HCT116 (cell line): ENCODE measurements around the gene CDKL4.

ENCODE experiments used
- ATF3 ChIP-seq: IDR thresholded peaks from 2 replicates; pipeline ENCODE4 v1.6.1; 2012
- CTCF ChIP-seq, 3 experiments: fragments of 200-600 bp in 1 of 3; sonication (generic) in 1 of 3; IDR thresholded peaks in 2 of 3; conservative IDR thresholded peaks in 1 of 3; 2 replicates each; pipeline ENCODE4 v1.5.1; 2012 to 2017; ENCODE audit warnings: low read depth in 2 of 3, low read length in 2 of 3, antibody characterized with exemption in 1 of 3, borderline replicate concordance in 1 of 3, control low read depth in 1 of 3, mild to moderate bottlenecking in 1 of 3, mixed read lengths in 1 of 3, mixed run types in 1 of 3, moderate library complexity in 1 of 3; ENCODE audit not compliant: insufficient read depth in 1 of 3
- EGR1 ChIP-seq: IDR thresholded peaks from 2 replicates; pipeline ENCODE4 v1.6.1; 2012; ENCODE audit warnings: low read depth
- EZH2 ChIP-seq: fragments of 200-600 bp; sonication (generic); IDR thresholded peaks from 2 replicates; pipeline ENCODE4 v1.6.1; 2017; ENCODE audit warnings: antibody characterized with exemption, mixed run types
- POLR2A ChIP-seq: IDR thresholded peaks from 2 replicates; pipeline ENCODE4 v1.7.0; 2011; ENCODE audit warnings: borderline replicate concordance; ENCODE audit not compliant: insufficient read depth, insufficient read length; ENCODE audit errors: extremely low read depth
- REST ChIP-seq: IDR thresholded peaks from 2 replicates; pipeline ENCODE4 v1.6.1; 2012; ENCODE audit warnings: low read depth
- YY1 ChIP-seq: IDR thresholded peaks from 2 replicates; pipeline ENCODE4 v1.6.1; 2011; ENCODE audit warnings: low read length, low read depth, moderate library complexity, mild to moderate bottlenecking; ENCODE audit not compliant: insufficient replicate concordance; ENCODE audit errors: extremely low read depth

- TF ChIP-seq POLR2A (no peak), ATF3 (no peak), CTCF (IDR thresholded peaks at IDR 0.05 in 2 of 3, conservative IDR thresholded peaks at IDR 0.05 in 1 of 3; ENCODE audit: borderline replicate concordance in 1 of 3, insufficient read depth in 1 of 3, low read depth in 2 of 3, low read length in 2 of 3) (no peak), REST (no peak), EZH2 (no peak), YY1 (no peak), EGR1 (no peak)
Measured at GRCh38 chr2:39142904-39143605, 100.7 kb downstream of the CDKL4 start.
